LNCAP (cell line): ENCODE measurements around the gene GUK1.

ENCODE experiments used
- TF ChIP-seq, protein P1 (sequence below): fragments of 450-650 bp; IDR thresholded peaks from 2 replicates; pipeline ENCODE4 v1.5.1; 2017; ENCODE audit warnings: mild to moderate bottlenecking

The GUK1 gene

DNA sequence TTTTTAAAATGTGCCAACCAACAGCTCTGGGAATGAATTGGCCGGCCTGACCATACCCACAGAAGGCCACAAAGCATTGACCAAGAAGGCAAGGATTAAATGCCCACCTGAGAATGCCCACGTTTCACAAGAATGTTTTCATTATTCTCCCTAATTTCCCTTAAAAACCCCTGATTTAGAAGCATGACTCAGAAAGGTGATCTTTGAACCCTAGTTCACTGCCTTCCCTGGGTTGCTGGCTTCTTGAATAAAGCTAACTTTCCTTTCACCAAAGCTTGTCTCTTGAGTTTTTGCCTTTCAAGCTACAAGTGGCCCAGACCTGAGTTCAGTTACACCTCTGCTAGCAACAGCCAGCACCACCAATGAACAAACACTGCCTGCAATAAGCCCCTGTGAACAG lies 16.6 kb upstream of the GUK1 start:
- TF ChIP-seq, protein P1, sequence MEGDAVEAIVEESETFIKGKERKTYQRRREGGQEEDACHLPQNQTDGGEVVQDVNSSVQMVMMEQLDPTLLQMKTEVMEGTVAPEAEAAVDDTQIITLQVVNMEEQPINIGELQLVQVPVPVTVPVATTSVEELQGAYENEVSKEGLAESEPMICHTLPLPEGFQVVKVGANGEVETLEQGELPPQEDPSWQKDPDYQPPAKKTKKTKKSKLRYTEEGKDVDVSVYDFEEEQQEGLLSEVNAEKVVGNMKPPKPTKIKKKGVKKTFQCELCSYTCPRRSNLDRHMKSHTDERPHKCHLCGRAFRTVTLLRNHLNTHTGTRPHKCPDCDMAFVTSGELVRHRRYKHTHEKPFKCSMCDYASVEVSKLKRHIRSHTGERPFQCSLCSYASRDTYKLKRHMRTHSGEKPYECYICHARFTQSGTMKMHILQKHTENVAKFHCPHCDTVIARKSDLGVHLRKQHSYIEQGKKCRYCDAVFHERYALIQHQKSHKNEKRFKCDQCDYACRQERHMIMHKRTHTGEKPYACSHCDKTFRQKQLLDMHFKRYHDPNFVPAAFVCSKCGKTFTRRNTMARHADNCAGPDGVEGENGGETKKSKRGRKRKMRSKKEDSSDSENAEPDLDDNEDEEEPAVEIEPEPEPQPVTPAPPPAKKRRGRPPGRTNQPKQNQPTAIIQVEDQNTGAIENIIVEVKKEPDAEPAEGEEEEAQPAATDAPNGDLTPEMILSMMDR = no peak

GRCh38 chr1:228125185-228125584 lies 14.9 kb upstream of the GUK1 start:
- TF ChIP-seq, protein P1 = no peak

GRCh38 chr1:228131766-228132165 lies 8.3 kb upstream of the GUK1 start:
- TF ChIP-seq, protein P1 = no peak

DNA sequence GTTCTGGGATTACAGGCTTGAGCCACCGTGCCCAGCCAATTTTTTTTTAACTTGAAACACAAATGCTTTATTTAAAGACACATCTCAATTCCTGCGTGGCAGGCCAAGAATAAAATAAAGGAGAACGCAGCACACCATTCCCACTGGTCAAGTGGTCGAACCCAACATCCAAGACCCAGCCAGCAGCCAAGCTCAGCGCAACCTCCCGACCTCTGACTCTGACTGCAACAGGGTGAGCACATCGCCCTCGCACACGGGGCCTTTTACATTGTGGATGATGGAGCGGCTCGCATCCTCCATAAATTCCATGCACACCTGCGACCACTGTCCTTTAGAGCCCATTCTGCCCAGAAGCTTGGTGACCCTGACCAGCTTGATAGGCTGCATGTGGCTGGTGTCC lies 5.5 kb upstream of the GUK1 start:
- TF ChIP-seq, protein P1 = no peak

DNA sequence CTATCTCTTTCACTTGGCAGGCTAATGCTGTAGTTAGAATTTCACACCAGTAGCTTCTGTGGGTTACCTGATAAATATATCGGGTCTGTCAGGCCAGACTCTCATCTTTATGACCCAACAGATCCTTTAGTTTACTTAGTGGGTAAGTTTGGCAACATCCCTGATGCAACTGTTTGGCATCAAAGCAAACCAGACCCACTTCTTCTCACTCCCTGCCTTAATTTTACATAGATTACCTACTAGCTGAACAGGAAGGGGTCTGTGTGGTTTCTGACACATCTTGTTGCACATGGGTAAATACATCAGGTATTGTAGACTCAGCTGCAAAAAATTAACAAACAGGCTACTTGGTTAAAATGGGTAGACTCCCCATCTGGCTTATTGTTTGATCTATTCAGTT lies 3.2 kb upstream of the GUK1 start:
- TF ChIP-seq, protein P1 = no peak

- TF ChIP-seq, protein P1 = no peak
These were observed 611 bp upstream of the GUK1 start for GRCh38 chr1:228139406-228139930.

DNA sequence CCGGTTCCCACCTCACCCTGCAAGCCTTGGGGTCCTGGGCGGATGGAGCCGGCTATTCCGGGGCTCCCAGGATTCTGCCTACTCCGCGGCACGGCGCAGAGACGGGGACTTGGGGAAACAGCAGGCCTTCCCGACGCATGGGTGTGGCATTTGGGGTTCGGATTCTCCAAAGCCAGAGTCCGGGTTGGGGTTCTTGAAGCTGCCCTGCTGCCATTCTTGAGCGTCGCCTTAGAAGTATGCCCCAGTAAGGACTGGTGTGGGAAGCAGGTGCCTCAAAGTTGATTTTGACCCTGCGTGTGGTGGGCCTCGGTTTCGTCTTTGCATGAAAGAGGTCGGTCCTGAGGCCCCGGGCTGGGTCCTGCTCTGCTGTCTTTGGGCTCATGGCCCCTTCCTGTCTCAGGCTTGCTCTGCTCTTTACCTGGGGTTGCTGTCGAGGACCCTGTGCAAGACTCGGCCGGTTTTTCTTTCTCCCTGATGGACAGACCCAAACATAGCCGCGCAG lies 696 bp downstream of the GUK1 start:
- TF ChIP-seq, protein P1 = no peak
